K562 treated with DMSO at 1 percent for 12 hours (cell line): ENCODE measurements around the gene SH3PXD2B. TPM values are rescaled to one million over a fixed set of nuclear protein-coding genes. Genes with fewer than 3 reads are reported as not detected.

ENCODE experiments used
- total RNA-seq: library from RNA; unstranded; fragments of 300-600 nt; gene quantifications from 2 replicates; pipeline ENCODE4 v1.2.3, GENCODE V29; 2022; ENCODE audit not compliant: insufficient read depth

SH3PXD2B gene
- total RNA-seq, result 0.40 and 1.00 TPM in 2 replicates

DNA sequence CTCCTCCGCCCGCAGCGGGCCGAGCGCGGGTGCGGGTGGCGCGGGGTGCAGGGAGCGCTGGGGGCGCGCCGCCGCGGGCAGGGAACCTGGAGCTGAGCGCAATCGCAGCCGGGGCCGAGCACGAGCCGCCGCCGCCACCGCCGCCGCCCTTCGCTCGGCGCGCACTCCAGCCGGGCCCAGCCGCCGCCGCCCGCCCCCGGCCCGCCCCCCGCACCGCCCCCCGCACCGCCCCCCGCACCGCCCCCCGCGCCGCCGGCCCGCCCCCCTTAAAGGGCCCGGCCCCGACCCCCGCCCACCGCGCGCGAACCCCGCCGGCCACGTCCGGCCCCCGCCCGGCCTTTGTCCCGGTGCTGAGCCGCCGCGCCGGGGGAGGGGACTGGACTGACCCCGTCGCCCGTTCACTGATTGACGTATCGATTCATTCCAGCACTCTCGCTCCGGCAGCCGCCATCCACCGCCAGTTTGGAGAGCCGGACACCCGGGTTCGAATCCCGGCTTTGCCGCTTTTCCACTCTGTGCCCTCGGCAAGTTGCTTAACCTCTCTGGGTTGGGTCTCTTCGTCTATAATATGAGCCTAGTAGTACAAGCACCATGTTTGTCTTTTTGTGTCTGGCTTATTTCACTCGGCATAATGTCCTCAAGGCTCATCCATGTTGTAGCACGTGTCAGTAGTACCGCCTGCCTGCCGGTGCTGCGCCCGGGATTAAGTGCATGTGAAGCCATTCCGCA is at the start of gene SH3PXD2B:
Gene SH3PXD2B (minus strand): TSS at position 168 of the 729 bp plus-strand sequence. CDS start 173 bp downstream, outside the sequence.

DNA sequence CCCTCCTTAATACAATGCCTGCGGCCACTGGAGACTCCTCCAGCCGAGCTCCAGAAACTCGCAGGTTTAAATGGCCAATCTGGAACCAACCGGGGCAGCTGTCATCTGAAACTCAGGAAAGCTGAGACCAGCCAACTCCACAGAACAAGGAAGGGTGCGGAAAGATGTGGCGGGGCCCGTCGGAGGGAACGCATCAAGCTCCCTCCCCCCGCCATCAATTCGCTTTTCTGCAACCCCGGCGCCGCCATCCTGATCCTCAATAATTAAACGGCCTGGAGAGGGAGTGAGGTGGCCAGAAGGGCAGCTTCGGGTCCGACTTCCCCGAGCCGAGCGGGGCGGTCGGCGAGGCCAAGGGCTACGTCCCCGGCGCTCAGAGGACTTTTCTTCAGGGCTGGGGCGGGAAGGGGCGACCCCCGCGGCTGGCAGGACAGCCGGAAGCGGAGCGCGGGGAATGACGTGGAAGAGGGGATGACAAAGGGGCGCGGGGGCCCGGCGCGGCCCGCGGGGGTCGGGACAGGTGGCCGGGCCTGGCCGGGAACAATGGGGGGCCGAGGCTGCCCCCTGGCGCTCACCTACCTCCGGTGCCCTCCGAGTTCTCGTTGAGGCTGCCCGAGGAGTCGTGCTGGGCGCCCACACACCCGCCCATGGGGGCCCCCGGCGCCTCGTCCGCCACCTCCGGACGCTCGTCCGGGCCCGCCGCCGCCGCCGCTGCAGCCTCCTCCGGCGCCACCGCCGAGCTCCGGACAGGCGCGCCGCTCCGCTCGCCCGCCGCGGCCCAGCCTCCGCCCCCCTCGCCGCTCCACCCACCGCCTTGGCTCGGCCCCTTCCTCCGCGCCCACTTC is 171.1 kb downstream of the SH3PXD2B start, which contains the start of gene UBTD2:
Gene UBTD2 (minus strand): TSS at position 745 of the 842 bp plus-strand sequence. CDS start 99 bp downstream, at position 646.

Other genes with a start within 250 kb of the SH3PXD2B start
- gene UBTD2, start 170.8 kb downstream of the SH3PXD2B start, total RNA-seq, result 0.24 and 0.89 TPM in 2 replicates
- gene NEURL1B, start 186.7 kb upstream of the SH3PXD2B start, total RNA-seq, result not detected in 2 replicates